SU-DHL-6 (cell line): ENCODE measurements around the gene NRXN2.

Experiments used
- H2AFZ ChIP-seq: fragments of 200-600 bp; sonication (generic); 2 replicates; pipeline ENCODE4 v1.6.1; 2014; ENCODE audit warnings: low read depth, mild to moderate bottlenecking, moderate library complexity, mixed read lengths, antibody characterized with exemption, low read length; ENCODE audit not compliant: severe bottlenecking
- H3F3A ChIP-seq: fragments of 200-600 bp; shearing (Covaris generic); 2 replicates; pipeline ENCODE4 v1.6.0; 2016; ENCODE audit warnings: antibody characterized with exemption, mild to moderate bottlenecking; ENCODE audit not compliant: insufficient read depth
- H3K27ac ChIP-seq: fragments of 200-600 bp; sonication (generic); 2 replicates; pipeline ENCODE4 v1.5.1; 2016; ENCODE audit warnings: low read depth, mild to moderate bottlenecking, low read length, moderate library complexity, mixed read lengths
- H3K27me3 ChIP-seq: fragments of 200-600 bp; sonication (generic), shearing (Covaris generic); 2 replicates; pipeline ENCODE4 v1.6.0; 2014; ENCODE audit warnings: mild to moderate bottlenecking, low read length
- H3K36me3 ChIP-seq: fragments of 200-600 bp; sonication (generic); 2 replicates; pipeline ENCODE4 v1.6.1; 2014; ENCODE audit warnings: mild to moderate bottlenecking, low read length, mixed read lengths
- H3K4me2 ChIP-seq: fragments of 300-600, 200-600 bp; shearing (Covaris generic), sonication (generic); 2 replicates; pipeline ENCODE4 v1.6.0; 2014; ENCODE audit warnings: low read length, low read depth, mild to moderate bottlenecking; ENCODE audit not compliant: poor library complexity, severe bottlenecking
- H3K4me3 ChIP-seq: fragments of 200-600 bp; sonication (generic); 2 replicates; pipeline ENCODE4 v1.5.1; 2014; ENCODE audit warnings: antibody characterized with exemption, low read length, mild to moderate bottlenecking, mixed read lengths; ENCODE audit not compliant: insufficient read depth, poor library complexity, severe bottlenecking
- H3K79me2 ChIP-seq: fragments of 200-600 bp; sonication (generic); 2 replicates; pipeline ENCODE4 v1.6.1; 2014; ENCODE audit warnings: mild to moderate bottlenecking, low read length, moderate library complexity; ENCODE audit not compliant: insufficient read depth
- H3K9ac ChIP-seq: fragments of 200-600 bp; sonication (generic); 2 replicates; pipeline ENCODE4 v1.7.0; 2014; ENCODE audit warnings: mild to moderate bottlenecking, low read length
- H3K9me2 ChIP-seq: fragments of 200-600 bp; sonication (generic); replicated peaks from 2 replicates; pipeline ENCODE4 v1.6.1; 2014; ENCODE audit warnings: low read length; ENCODE audit not compliant: insufficient read depth
- H3K9me3 ChIP-seq: fragments of 200-600 bp; sonication (generic); 2 replicates; pipeline ENCODE4 v1.6.1; 2014; ENCODE audit warnings: low read length, mixed read lengths; ENCODE audit not compliant: insufficient read depth
- H4K20me1 ChIP-seq: fragments of 200-600 bp; sonication (generic); 2 replicates; pipeline ENCODE4 v1.6.1; 2014; ENCODE audit warnings: low read depth, mild to moderate bottlenecking, antibody characterized with exemption, low read length, moderate library complexity, mixed read lengths
- EZH2phosphoT487 ChIP-seq: fragments of 200-600 bp; sonication (generic), shearing (Covaris generic); conservative IDR thresholded peaks from 2 replicates; pipeline ENCODE4 v1.6.1; 2018; ENCODE audit warnings: mild to moderate bottlenecking, antibody characterized with exemption, low read length, moderate library complexity, mixed read lengths
- TF ChIP-seq, protein P1 (sequence below): fragments of 200-600 bp; sonication (generic); IDR thresholded peaks from one replicate; pipeline ENCODE4 v1.5.1; 2017; ENCODE audit warnings: antibody characterized with exemption, mild to moderate bottlenecking, low read length, moderate library complexity; ENCODE audit not compliant: insufficient read depth, poor library complexity, severe bottlenecking

Gene NRXN2

DNA sequence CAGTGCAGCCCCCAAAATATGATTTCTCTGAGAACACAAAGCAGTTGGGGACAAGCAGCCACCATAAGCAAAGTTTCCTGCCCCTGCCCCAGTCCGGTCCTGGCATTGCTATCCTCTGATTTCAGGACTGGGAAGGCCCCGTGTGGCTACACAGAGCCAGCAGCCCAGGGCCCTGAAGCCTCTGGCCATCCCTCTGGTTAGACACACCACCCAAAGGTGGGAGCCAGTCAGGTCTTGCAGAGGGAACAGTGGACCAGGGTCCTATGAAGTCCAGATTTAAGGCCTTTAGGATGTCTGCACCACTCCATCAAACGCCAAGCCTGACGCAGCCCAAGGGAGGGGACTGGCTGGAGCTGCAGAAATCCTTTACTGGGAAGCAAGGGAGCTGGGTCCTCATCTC is 68.6 kb downstream of the NRXN2 start:
- H3K27me3 ChIP-seq: no peaks in the 10 kb centered on the region
- H3F3A ChIP-seq: no peaks in the 10 kb centered on the region
- no peaks in the 10 kb centered on the region for H3K79me2 ChIP-seq
- H3K36me3 ChIP-seq: no peaks in the 10 kb centered on the region
- no peak overlapping the region for H3K27ac ChIP-seq
- H3K4me3 ChIP-seq: no peak overlapping the region
- H3K9ac ChIP-seq: no peak overlapping the region
- no peaks in the 10 kb centered on the region for H3K9me3 ChIP-seq
- H3K4me2 ChIP-seq: no peak overlapping the region
- H4K20me1 ChIP-seq: no peaks in the 10 kb centered on the region
- H2AFZ ChIP-seq: no peak overlapping the region
- TF ChIP-seq, protein P1, sequence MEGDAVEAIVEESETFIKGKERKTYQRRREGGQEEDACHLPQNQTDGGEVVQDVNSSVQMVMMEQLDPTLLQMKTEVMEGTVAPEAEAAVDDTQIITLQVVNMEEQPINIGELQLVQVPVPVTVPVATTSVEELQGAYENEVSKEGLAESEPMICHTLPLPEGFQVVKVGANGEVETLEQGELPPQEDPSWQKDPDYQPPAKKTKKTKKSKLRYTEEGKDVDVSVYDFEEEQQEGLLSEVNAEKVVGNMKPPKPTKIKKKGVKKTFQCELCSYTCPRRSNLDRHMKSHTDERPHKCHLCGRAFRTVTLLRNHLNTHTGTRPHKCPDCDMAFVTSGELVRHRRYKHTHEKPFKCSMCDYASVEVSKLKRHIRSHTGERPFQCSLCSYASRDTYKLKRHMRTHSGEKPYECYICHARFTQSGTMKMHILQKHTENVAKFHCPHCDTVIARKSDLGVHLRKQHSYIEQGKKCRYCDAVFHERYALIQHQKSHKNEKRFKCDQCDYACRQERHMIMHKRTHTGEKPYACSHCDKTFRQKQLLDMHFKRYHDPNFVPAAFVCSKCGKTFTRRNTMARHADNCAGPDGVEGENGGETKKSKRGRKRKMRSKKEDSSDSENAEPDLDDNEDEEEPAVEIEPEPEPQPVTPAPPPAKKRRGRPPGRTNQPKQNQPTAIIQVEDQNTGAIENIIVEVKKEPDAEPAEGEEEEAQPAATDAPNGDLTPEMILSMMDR: no peak
- no peak for TF ChIP-seq EZH2phosphoT487
- no peaks in the 10 kb centered on the region for H3K9me2 ChIP-seq

DNA sequence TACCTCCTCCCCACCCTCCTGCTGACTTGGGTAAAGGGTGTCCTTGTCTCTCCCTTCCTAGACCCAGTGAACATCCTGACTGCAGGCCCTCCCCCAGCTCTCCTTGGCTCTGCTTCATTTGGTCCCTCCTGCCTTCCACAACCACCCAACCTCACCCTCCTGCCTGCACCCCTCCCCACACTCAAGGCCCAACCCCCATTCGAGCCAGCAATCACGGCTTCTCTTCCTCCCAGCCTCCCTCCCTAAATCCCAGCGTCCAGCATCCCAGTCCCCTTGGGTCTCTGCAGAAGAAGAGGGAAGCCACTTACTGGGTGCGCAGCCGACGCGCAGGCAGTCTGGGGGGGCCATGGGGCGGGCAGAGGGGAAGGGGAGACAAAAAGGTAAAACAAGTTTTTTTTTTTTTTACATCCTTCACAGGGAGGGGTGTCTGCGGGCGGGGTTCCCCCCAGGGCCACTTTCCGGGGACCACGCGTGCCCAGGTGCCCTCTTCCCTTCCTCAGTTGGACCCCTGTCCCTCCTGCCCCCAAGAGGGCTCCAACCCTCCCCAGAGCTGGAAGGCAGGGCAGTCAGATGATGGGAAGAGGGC is 69.5 kb downstream of the NRXN2 start:
- no peak overlapping the region for H3K4me3 ChIP-seq
- no peaks in the 10 kb centered on the region for H4K20me1 ChIP-seq
- no peak overlapping the region for H3K27ac ChIP-seq
- no peaks in the 10 kb centered on the region for H3K36me3 ChIP-seq
- no peaks in the 10 kb centered on the region for H3K9me3 ChIP-seq
- H2AFZ ChIP-seq: no peak overlapping the region
- H3K9me2 ChIP-seq: no peaks in the 10 kb centered on the region
- H3K27me3 ChIP-seq: no peaks in the 10 kb centered on the region
- H3K9ac ChIP-seq: no peak overlapping the region
- H3K4me2 ChIP-seq: no peak overlapping the region
- TF ChIP-seq, protein P1: no peak
- no peak for TF ChIP-seq EZH2phosphoT487
- H3F3A ChIP-seq: no peaks in the 10 kb centered on the region
- no peaks in the 10 kb centered on the region for H3K79me2 ChIP-seq

DNA sequence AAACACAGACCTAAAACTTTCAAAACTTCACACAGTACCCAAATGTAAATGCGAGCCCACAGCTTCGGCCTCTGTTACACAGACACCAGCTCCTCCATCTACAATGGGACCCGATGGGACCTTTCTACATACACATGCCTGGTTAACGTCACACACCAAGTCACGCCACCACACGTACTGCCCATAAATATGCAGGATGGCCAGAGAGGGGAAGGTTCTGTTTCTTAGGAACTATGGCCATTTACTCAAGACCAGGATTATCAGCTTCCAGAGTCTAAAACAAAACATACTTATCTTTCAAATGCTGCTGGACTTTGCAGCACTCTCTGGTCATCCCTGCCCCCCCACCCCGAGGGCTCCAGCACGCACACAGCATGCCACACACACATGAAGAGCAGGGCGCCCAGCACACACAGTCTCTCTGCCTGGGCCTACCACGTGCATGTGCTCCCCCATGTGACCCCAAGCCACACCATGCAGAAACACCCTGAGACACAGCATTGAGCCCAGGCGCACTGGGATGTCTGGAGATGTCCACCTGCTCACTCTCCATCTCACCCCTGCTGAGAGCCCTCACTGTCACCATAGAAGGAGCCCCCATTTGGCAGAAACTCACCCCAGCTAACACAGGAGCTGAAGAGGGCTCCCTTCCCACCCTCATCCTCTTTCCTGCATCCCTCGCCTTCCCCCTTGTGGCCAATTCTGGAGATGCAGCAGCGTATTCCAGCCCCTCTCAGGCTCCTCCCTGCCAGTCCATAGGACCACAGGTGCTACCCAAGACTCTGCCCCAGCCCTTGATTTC is 70.2 kb downstream of the NRXN2 start:
- H3K27ac ChIP-seq: no peak overlapping the region
- TF ChIP-seq EZH2phosphoT487: no peak
- TF ChIP-seq, protein P1: peak; percentile 72
- H3F3A ChIP-seq: no peaks in the 10 kb centered on the region
- no peaks in the 10 kb centered on the region for H3K9me3 ChIP-seq
- H2AFZ ChIP-seq: no peak overlapping the region
- no peaks in the 10 kb centered on the region for H3K27me3 ChIP-seq
- H3K9ac ChIP-seq: no peak overlapping the region
- H3K36me3 ChIP-seq: no peaks in the 10 kb centered on the region
- H4K20me1 ChIP-seq: no peaks in the 10 kb centered on the region
- no peak overlapping the region for H3K4me2 ChIP-seq
- H3K79me2 ChIP-seq: no peaks in the 10 kb centered on the region
- no peak overlapping the region for H3K4me3 ChIP-seq
- no peaks in the 10 kb centered on the region for H3K9me2 ChIP-seq
